ENCODE data around the gene STAT5B. TPM values are rescaled to one million over a fixed set of nuclear protein-coding genes. Genes with fewer than 3 reads are reported as not detected.

STAT5B gene
- total and polyA plus RNA-seq, 2 of the 8 experiments (the other 6 are each of a cell fraction or from before 2014, with no cell fraction given): 35.3 to 52.6 TPM

DNA sequence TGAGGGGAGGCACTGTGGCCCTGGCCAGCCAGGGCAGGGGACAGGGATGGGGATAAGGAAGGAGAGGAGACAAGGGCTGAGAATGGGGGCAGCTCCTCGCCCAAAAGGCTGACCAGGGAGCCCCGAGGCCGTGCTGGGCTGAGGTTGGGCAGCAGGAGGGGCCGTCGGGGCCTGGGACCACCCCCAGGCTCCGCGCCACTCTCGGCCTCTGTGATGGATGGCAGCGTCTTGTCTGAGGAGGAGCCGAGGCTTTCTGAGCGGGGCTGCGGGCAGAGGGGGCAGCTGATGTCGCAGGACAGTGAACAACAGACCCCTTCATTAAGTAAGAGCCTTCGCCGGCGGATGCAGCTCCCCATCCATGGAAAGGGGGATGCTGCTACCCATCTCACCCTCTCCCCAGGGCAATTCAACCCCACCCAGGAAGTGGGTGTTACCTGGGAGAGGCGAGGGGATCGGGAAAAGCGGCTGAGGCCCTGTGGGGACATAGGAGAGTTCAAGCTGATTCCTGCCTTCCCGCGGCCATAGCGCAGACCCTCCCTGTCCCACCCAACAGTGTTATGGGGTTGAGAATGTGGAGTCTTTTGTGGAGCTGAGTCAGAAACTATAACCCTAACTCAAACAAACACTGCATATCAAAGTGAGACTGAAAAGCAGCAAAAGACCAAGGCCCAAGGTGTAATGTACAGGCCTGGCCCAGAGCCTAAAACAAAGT is 112.3 kb downstream of the STAT5B start:
- H3K23me2 ChIP-seq (ENCODE audit: low read depth, low read length): no peaks in the 10 kb centered on the region
- H2BK120ac ChIP-seq (replicated peaks; ENCODE audit: low read depth, low read length): no peak overlapping the region
- H3K27me3 ChIP-seq (replicated peaks in 1 of 4; ENCODE audit: control insufficient read depth in 3 of 4, extremely low read depth in 1 of 4, insufficient read depth in 3 of 4, low read length in 3 of 4): no peaks in the 10 kb centered on the region
- 93% methylated on average over 20 of the region's 22 CpGs; no CpG with 5 or more reads in 1 of the 2 experiments for WGBS, 2 experiments (ENCODE audit: extremely low coverage in 1 of 2, insufficient coverage in 1 of 2, insufficient read length in 1 of 2, insufficient replicate concordance in 2 of 2, low coverage in 1 of 2, low lambda C conversion rate in 2 of 2, missing lambda C conversion rate in 1 of 2)
- H3K9ac ChIP-seq (replicated peaks in 1 of 4; ENCODE audit: extremely low read depth in 1 of 4, low read depth in 3 of 4, low read length in 3 of 4): no peak overlapping the region
- H3K4me2 ChIP-seq (ENCODE audit: insufficient read depth in 1 of 2, low read depth in 2 of 2, low read length in 2 of 2): no peak overlapping the region
- H4K91ac ChIP-seq (replicated peaks; ENCODE audit: insufficient read length, low read length): no peak overlapping the region
- no peaks in the 10 kb centered on the region for H3K9me3 ChIP-seq (ENCODE audit: insufficient read depth in 2 of 2, low read depth in 1 of 2, low read length in 1 of 2)
- no peak overlapping the region for H2BK20ac ChIP-seq (ENCODE audit: low read length)
- DNase-seq (ENCODE audit: low read depth in 1 of 2, low spot score in 2 of 2) (no peak), FAIRE-seq (no peak)
- no peak overlapping the region for H2AK5ac ChIP-seq (ENCODE audit: low read depth, low read length)
- ChIA-PET CTCF (ENCODE audit: partially characterized antibody) (interaction anchor here (1.0 to 3.9 kb wide), 23 partner anchors 8 to 146 kb away, joined by 3 to 34 read pairs (median 6); partner anchors contain the start of genes DHX58, HSPB9 and KCNH4), POLR2A (ENCODE audit: partially characterized antibody) (no interaction called here)
- no peaks in the 10 kb centered on the region for H3K79me1 ChIP-seq (ENCODE audit: low read depth, low read length)
- no peaks in the 10 kb centered on the region; a peak in 2 of 7 replicates for H3K4me1 ChIP-seq (replicated peaks in 1 of 4; ENCODE audit: control insufficient read depth in 3 of 4, insufficient read depth in 4 of 4, low read length in 3 of 4)
- no peak overlapping the region for H3K56ac ChIP-seq (replicated peaks; ENCODE audit: insufficient read length, low read depth, low read length)
- H3K23ac ChIP-seq (ENCODE audit: insufficient read length): no peak overlapping the region
- H3K27ac ChIP-seq (ENCODE audit: low read depth, low read length): no peak overlapping the region
- no peak overlapping the region for H3K18ac ChIP-seq (ENCODE audit: extremely low read depth, low read length)
- no peaks in the 10 kb centered on the region for H3K79me2 ChIP-seq (ENCODE audit: control insufficient read depth in 1 of 2, insufficient read depth in 2 of 2, low read length in 2 of 2)
- H3K14ac ChIP-seq (ENCODE audit: insufficient read length): no peak overlapping the region
- H2BK5ac ChIP-seq (ENCODE audit: low read depth, low read length): no peak overlapping the region
- H4K5ac ChIP-seq (ENCODE audit: insufficient read length, low read depth, low read length): no peak overlapping the region
- H3K36me3 ChIP-seq (ENCODE audit: control insufficient read depth in 2 of 4, insufficient read depth in 4 of 4, low read length in 3 of 4): no peaks in the 10 kb centered on the region
- peak overlapping the region; percentile 74; the same call in 1 of the 2 replicates for H4K8ac ChIP-seq (ENCODE audit: extremely low read depth, insufficient read depth, low read length)
- H2BK15ac ChIP-seq (ENCODE audit: low read length): no peak overlapping the region
- no peak overlapping the region for H3K4ac ChIP-seq (replicated peaks; ENCODE audit: insufficient read length, low read depth, low read length)
- TF ChIP-seq EP300 (IDR thresholded peaks at IDR 0.05; ENCODE audit: borderline replicate concordance in 1 of 2, low read depth in 2 of 2, low read length in 2 of 2): no peak
- TF ChIP-seq JUND (IDR thresholded peaks at IDR 0.05; ENCODE audit: low read length): no peak
- no peak for TF ChIP-seq SIX5 (IDR thresholded peaks at IDR 0.05; ENCODE audit: low read depth, low read length)
- TF ChIP-seq TAF1 (IDR thresholded peaks at IDR 0.05; ENCODE audit: low read depth, low read length): no peak
- TF ChIP-seq BCL11A (IDR thresholded peaks at IDR 0.05; ENCODE audit: low read depth in 2 of 2, low read length in 2 of 2): no peak
- H3K4me3 ChIP-seq (ENCODE audit: extremely low read depth in 1 of 4, insufficient read depth in 2 of 4, low read depth in 3 of 4, low read length in 4 of 4): no peak overlapping the region
- no peak overlapping the region for H2AFZ ChIP-seq (ENCODE audit: low read length)
- H4K20me1 ChIP-seq (replicated peaks in 1 of 2; ENCODE audit: control insufficient read depth in 1 of 2, insufficient read depth in 2 of 2, low read length in 2 of 2): no peaks in the 10 kb centered on the region
- no peak overlapping the region for H2BK12ac ChIP-seq (ENCODE audit: low read depth, low read length)

Measured in H1 (cell line).